SU-DHL-6 (cell line): ENCODE results near the gene EVC.

Experiments used
- H2AFZ ChIP-seq: fragments of 200-600 bp; sonication (generic); 2 replicates; pipeline ENCODE4 v1.6.1; 2014; ENCODE audit warnings: low read depth, mild to moderate bottlenecking, moderate library complexity, mixed read lengths, antibody characterized with exemption, low read length; ENCODE audit not compliant: severe bottlenecking
- H3F3A ChIP-seq: fragments of 200-600 bp; shearing (Covaris generic); 2 replicates; pipeline ENCODE4 v1.6.0; 2016; ENCODE audit warnings: antibody characterized with exemption, mild to moderate bottlenecking; ENCODE audit not compliant: insufficient read depth
- H3K27ac ChIP-seq: fragments of 200-600 bp; sonication (generic); 2 replicates; pipeline ENCODE4 v1.5.1; 2016; ENCODE audit warnings: low read depth, mild to moderate bottlenecking, low read length, moderate library complexity, mixed read lengths
- H3K27me3 ChIP-seq: fragments of 200-600 bp; sonication (generic), shearing (Covaris generic); 2 replicates; pipeline ENCODE4 v1.6.0; 2014; ENCODE audit warnings: mild to moderate bottlenecking, low read length
- H3K36me3 ChIP-seq: fragments of 200-600 bp; sonication (generic); 2 replicates; pipeline ENCODE4 v1.6.1; 2014; ENCODE audit warnings: mild to moderate bottlenecking, low read length, mixed read lengths
- H3K4me2 ChIP-seq: fragments of 300-600, 200-600 bp; shearing (Covaris generic), sonication (generic); 2 replicates; pipeline ENCODE4 v1.6.0; 2014; ENCODE audit warnings: low read length, low read depth, mild to moderate bottlenecking; ENCODE audit not compliant: poor library complexity, severe bottlenecking
- H3K4me3 ChIP-seq: fragments of 200-600 bp; sonication (generic); 2 replicates; pipeline ENCODE4 v1.5.1; 2014; ENCODE audit warnings: antibody characterized with exemption, low read length, mild to moderate bottlenecking, mixed read lengths; ENCODE audit not compliant: insufficient read depth, poor library complexity, severe bottlenecking
- H3K79me2 ChIP-seq: fragments of 200-600 bp; sonication (generic); 2 replicates; pipeline ENCODE4 v1.6.1; 2014; ENCODE audit warnings: mild to moderate bottlenecking, low read length, moderate library complexity; ENCODE audit not compliant: insufficient read depth
- H3K9ac ChIP-seq: fragments of 200-600 bp; sonication (generic); 2 replicates; pipeline ENCODE4 v1.7.0; 2014; ENCODE audit warnings: mild to moderate bottlenecking, low read length
- H3K9me2 ChIP-seq: fragments of 200-600 bp; sonication (generic); replicated peaks from 2 replicates; pipeline ENCODE4 v1.6.1; 2014; ENCODE audit warnings: low read length; ENCODE audit not compliant: insufficient read depth
- H3K9me3 ChIP-seq: fragments of 200-600 bp; sonication (generic); 2 replicates; pipeline ENCODE4 v1.6.1; 2014; ENCODE audit warnings: low read length, mixed read lengths; ENCODE audit not compliant: insufficient read depth
- H4K20me1 ChIP-seq: fragments of 200-600 bp; sonication (generic); 2 replicates; pipeline ENCODE4 v1.6.1; 2014; ENCODE audit warnings: low read depth, mild to moderate bottlenecking, antibody characterized with exemption, low read length, moderate library complexity, mixed read lengths
- CTCF ChIP-seq: fragments of 200-600 bp; sonication (generic); IDR thresholded peaks from one replicate; pipeline ENCODE4 v1.5.1; 2017; ENCODE audit warnings: antibody characterized with exemption, mild to moderate bottlenecking, low read length, moderate library complexity; ENCODE audit not compliant: insufficient read depth, poor library complexity, severe bottlenecking
- EZH2phosphoT487 ChIP-seq: fragments of 200-600 bp; sonication (generic), shearing (Covaris generic); conservative IDR thresholded peaks from 2 replicates; pipeline ENCODE4 v1.6.1; 2018; ENCODE audit warnings: mild to moderate bottlenecking, antibody characterized with exemption, low read length, moderate library complexity, mixed read lengths

The EVC gene

GRCh38 chr4:5696341-5696740 lies 14.7 kb upstream of the EVC start:
- H3K27me3 ChIP-seq: no peaks in the 10 kb centered on the region
- no peak overlapping the region for H2AFZ ChIP-seq
- no peak overlapping the region for H3K4me2 ChIP-seq
- H3K36me3 ChIP-seq: no peaks in the 10 kb centered on the region
- H4K20me1 ChIP-seq: no peaks in the 10 kb centered on the region
- H3K9me3 ChIP-seq: no peaks in the 10 kb centered on the region
- no peaks in the 10 kb centered on the region for H3K79me2 ChIP-seq
- H3K9me2 ChIP-seq: no peaks in the 10 kb centered on the region
- H3F3A ChIP-seq: no peaks in the 10 kb centered on the region
- H3K4me3 ChIP-seq: no peak overlapping the region
- H3K27ac ChIP-seq: no peak overlapping the region
- TF ChIP-seq CTCF: no peak
- TF ChIP-seq EZH2phosphoT487: no peak
- no peak overlapping the region for H3K9ac ChIP-seq

DNA sequence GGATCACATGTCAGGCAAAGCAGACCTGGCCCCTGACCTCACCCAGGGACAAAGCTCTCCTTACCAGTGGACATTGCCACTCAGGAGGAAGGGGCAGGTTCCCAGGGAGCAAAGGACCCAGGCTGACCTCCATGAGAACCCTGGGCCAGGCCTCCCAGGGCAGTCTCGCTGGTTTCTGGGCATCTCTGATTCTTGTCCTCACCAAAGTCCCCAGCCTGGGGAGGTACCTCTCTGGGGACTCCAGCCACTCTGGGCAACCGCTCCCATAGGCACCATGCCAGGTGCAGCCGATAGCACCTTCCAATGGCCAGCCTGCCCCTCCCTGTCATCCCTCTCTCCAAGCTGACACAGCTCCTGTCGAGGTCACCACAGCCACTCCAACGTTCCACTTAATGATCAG lies 10.5 kb upstream of the EVC start:
- no peak overlapping the region for H3K27ac ChIP-seq
- no peak overlapping the region for H3K9ac ChIP-seq
- H2AFZ ChIP-seq: no peak overlapping the region
- no peaks in the 10 kb centered on the region for H3K9me3 ChIP-seq
- no peaks in the 10 kb centered on the region for H3K36me3 ChIP-seq
- TF ChIP-seq EZH2phosphoT487: no peak
- TF ChIP-seq CTCF: no peak
- no peaks in the 10 kb centered on the region for H4K20me1 ChIP-seq
- no peak overlapping the region for H3K4me3 ChIP-seq
- H3K27me3 ChIP-seq: no peaks in the 10 kb centered on the region
- no peaks in the 10 kb centered on the region for H3F3A ChIP-seq
- H3K9me2 ChIP-seq: no peaks in the 10 kb centered on the region; the same call in 1 of the 2 replicates
- H3K4me2 ChIP-seq: no peak overlapping the region
- no peaks in the 10 kb centered on the region for H3K79me2 ChIP-seq

DNA sequence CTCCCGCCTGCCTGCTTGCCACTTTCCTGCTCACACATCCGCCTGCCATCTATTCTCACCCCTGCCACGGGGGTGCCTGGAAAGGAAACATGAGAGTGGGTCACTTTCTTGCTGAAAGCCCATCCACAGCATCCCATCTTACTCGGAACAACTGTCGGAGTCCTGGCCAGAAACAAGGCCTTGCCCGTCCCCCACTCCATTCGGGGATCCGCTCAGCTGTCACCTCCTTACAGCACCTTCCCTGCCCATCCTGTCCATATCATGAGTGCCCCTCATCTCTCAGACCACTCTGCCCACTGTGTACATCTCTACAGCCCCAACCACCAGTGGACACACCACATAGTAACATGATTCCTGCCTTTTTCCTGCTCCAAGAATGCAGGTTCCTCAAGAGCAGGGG lies 9.0 kb upstream of the EVC start:
- no peak overlapping the region for H3K4me2 ChIP-seq
- no peaks in the 10 kb centered on the region for H3K79me2 ChIP-seq
- H2AFZ ChIP-seq: no peak overlapping the region
- H4K20me1 ChIP-seq: no peaks in the 10 kb centered on the region
- H3K9ac ChIP-seq: no peak overlapping the region
- no peaks in the 10 kb centered on the region for H3K27me3 ChIP-seq
- TF ChIP-seq CTCF (no peak), EZH2phosphoT487 (no peak)
- no peaks in the 10 kb centered on the region; the same call in 1 of the 2 replicates for H3K9me2 ChIP-seq
- no peaks in the 10 kb centered on the region for H3F3A ChIP-seq
- no peaks in the 10 kb centered on the region for H3K36me3 ChIP-seq
- no peak overlapping the region for H3K27ac ChIP-seq
- H3K9me3 ChIP-seq: no peaks in the 10 kb centered on the region
- H3K4me3 ChIP-seq: no peak overlapping the region

- H4K20me1 ChIP-seq: no peaks in the 10 kb centered on the region
- no peak overlapping the region for H3K27ac ChIP-seq
- H3K9me3 ChIP-seq: no peaks in the 10 kb centered on the region
- H3K4me3 ChIP-seq: no peak overlapping the region
- no peak overlapping the region for H3K4me2 ChIP-seq
- no peak overlapping the region for H3K9ac ChIP-seq
- no peaks in the 10 kb centered on the region; the same call in 1 of the 2 replicates for H3K9me2 ChIP-seq
- no peaks in the 10 kb centered on the region for H3F3A ChIP-seq
- no peak for TF ChIP-seq CTCF
- H3K79me2 ChIP-seq: no peaks in the 10 kb centered on the region
- H3K36me3 ChIP-seq: no peaks in the 10 kb centered on the region
- no peaks in the 10 kb centered on the region for H3K27me3 ChIP-seq
- H2AFZ ChIP-seq: no peak overlapping the region
These were observed 7.2 kb upstream of the EVC start for GRCh38 chr4:5703831-5704230.
